PC-3 (cell line): ENCODE measurements around the gene ILDR2.

ENCODE experiments used
- EZH2phosphoT487 ChIP-seq: fragments of 300-600 bp; sonication (generic); IDR thresholded peaks from 2 replicates; pipeline ENCODE4 v1.6.1; 2018; ENCODE audit warnings: mild to moderate bottlenecking, antibody characterized with exemption, low read length, borderline replicate concordance
- TF ChIP-seq, protein P1 (sequence below): fragments of 300-600 bp; sonication (generic); conservative IDR thresholded peaks from 2 replicates; pipeline ENCODE4 v1.5.1; 2017; ENCODE audit warnings: antibody characterized with exemption, low read depth, mild to moderate bottlenecking, low read length

DNA sequence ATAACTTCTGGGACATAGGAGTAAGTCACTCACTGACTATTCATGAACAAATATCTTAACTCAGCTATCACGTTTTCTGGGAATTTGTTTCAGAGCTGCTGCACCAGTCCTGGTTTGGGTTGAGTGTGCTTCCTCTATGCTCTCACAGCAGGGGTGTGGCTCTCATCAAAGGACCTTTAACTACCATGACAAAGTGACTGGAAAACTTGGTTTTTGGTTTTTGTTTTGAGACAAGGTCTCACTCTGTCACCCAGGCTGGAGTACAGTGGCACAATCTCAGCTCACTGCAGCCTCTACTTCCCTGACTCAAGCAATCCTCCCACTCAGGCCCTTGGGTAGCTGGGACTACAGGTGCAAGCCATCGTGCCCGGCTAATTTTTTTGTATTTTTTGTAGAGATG is 4.1 kb downstream of the ILDR2 start:
- TF ChIP-seq, protein P1, sequence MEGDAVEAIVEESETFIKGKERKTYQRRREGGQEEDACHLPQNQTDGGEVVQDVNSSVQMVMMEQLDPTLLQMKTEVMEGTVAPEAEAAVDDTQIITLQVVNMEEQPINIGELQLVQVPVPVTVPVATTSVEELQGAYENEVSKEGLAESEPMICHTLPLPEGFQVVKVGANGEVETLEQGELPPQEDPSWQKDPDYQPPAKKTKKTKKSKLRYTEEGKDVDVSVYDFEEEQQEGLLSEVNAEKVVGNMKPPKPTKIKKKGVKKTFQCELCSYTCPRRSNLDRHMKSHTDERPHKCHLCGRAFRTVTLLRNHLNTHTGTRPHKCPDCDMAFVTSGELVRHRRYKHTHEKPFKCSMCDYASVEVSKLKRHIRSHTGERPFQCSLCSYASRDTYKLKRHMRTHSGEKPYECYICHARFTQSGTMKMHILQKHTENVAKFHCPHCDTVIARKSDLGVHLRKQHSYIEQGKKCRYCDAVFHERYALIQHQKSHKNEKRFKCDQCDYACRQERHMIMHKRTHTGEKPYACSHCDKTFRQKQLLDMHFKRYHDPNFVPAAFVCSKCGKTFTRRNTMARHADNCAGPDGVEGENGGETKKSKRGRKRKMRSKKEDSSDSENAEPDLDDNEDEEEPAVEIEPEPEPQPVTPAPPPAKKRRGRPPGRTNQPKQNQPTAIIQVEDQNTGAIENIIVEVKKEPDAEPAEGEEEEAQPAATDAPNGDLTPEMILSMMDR = no peak
- no peak for TF ChIP-seq EZH2phosphoT487
